ENCODE results near the gene FAAP24.
"Not testable (repeated sequence)": the region's sequence is repeated elsewhere in the genome, so short reads cannot be mapped to it uniquely, and the experiment has no call there.

FAAP24 gene

DNA sequence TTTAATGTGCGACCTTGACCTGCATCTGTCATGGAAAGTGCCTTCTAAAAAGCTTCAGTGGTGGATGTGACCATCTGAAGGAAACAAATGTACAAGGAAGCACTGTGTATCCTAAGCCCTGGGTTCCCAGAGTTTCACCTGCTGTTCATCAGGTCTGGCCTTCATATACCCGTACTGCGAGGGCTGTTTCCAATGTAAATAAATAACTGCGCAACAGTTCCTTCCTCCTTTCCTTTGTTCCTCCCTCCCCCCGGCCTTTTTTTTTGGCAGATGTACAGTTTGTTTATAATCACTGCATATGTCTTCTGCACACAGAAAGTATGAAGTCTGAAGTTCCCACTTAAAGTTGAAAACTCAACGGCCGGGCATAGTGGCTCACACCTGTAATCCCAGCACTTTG, 5.2 kb downstream of the FAAP24 start:
- no peak overlapping the region for H3K27ac ChIP-seq
- CTCF ChIA-PET: interaction anchor here (0.6 to 2.0 kb wide), 6 partner anchors 69 to 331 kb away, joined by 3 to 9 read pairs (median 3); no protein-coding TSS in a partner anchor
- POLR2A ChIA-PET (ENCODE audit: low non-redundant PET): no interaction called here
- TF ChIP-seq, protein P1, sequence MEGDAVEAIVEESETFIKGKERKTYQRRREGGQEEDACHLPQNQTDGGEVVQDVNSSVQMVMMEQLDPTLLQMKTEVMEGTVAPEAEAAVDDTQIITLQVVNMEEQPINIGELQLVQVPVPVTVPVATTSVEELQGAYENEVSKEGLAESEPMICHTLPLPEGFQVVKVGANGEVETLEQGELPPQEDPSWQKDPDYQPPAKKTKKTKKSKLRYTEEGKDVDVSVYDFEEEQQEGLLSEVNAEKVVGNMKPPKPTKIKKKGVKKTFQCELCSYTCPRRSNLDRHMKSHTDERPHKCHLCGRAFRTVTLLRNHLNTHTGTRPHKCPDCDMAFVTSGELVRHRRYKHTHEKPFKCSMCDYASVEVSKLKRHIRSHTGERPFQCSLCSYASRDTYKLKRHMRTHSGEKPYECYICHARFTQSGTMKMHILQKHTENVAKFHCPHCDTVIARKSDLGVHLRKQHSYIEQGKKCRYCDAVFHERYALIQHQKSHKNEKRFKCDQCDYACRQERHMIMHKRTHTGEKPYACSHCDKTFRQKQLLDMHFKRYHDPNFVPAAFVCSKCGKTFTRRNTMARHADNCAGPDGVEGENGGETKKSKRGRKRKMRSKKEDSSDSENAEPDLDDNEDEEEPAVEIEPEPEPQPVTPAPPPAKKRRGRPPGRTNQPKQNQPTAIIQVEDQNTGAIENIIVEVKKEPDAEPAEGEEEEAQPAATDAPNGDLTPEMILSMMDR (conservative IDR thresholded peaks at IDR 0.05; ENCODE audit: low read depth): no peak
- DNase-seq (ENCODE audit: low spot score): no peak

DNA sequence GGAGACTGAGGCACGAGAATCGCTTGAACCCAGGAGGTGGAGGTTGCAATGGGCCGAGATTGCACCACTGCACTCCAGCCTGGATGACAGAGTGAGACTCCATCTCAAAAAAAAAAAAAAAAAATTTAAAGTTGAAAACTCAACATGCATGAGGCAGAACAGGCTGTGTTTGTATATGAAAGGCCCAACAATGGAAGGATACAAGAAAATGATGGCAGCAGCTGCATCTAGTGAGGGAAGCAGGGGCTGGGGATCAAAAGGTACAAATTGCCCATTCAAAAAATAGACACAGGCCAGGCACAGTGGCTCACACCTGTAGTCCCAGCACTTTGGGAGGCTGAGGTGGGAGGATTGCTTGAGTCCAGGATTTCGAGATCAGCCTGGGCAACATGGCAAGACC, 5.8 kb downstream of the FAAP24 start:
- DNase-seq (ENCODE audit: low spot score); POLR2A ChIA-PET (ENCODE audit: low non-redundant PET); H3K27ac ChIP-seq: not testable (repeated sequence)
- CTCF ChIA-PET: interaction anchor here (0.7 to 2.0 kb wide), 3 partner anchors 134 to 331 kb away, joined by 3 to 9 read pairs (median 4); no protein-coding TSS in a partner anchor

DNA sequence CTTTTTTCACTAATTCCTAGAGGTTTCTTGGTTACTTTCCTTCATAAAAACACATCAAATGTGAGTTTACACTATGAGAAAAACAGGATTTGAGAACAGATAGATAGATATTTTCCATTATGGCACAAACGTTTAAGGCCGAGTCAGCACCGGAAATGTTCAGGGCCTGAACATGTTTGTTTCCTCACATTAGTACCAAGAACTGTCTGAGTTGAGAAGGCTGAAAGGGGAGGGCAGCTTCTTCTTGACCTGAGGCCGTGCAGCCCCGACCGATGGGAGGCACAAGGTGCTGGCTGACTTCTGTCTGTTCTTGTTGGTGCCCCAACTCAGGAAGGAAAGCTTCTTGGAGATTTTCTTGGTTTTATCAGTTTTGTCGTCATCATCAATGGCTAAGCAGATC, 7.8 kb downstream of the FAAP24 start:
- POLR2A ChIA-PET (ENCODE audit: low non-redundant PET); H3K27ac ChIP-seq; DNase-seq (ENCODE audit: low spot score): not testable (repeated sequence)
- CTCF ChIA-PET: interaction anchor here (0.6 kb wide), 1 partner anchor 89 kb away, joined by 3 read pairs; no protein-coding TSS in a partner anchor

DNA sequence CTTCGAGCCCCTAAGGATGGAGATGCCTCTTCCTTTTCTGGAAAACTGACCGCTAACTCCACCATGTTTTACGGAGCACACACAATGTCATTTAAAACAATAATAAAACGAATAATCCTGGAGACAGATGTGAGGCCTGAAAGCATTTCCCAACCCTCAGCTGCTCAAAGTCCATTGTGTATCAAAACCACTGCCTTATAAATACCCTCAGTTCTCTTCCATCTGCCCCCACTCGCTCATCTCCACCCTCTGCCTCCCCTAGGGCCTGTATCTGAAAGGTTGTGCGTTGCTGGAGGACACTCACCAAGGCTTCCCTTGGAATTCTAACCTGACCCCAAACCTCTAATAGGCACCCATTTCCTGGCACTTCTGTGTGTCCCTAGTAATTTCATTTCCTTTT, 10.4 kb downstream of the FAAP24 start:
- CTCF ChIA-PET; H3K27ac ChIP-seq; DNase-seq (ENCODE audit: low spot score); POLR2A ChIA-PET (ENCODE audit: low non-redundant PET): not testable (repeated sequence)

DNA sequence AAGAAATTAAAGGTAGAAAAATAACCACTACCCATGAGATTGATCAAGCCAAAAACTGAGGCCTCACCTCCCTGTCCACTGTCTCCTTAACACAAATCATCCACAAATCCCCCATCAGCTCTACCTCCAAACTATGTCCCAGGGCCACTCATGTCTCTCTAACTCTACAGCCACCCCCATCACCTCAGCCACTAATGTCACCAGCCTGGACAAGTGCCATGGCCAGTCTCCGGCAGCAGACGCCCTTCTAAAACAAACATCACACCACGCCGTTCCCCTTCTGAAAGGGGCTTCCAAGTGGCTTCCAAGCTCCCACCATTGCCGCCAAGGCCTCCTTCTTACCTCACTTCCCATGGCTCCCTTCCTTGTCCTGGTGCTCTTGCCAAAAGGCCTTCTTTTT, 16.2 kb downstream of the FAAP24 start:
- POLR2A ChIA-PET (ENCODE audit: low non-redundant PET); H3K27ac ChIP-seq; DNase-seq (ENCODE audit: low spot score): not testable (repeated sequence)
- CTCF ChIA-PET: interaction anchor here (0.6 kb wide), 1 partner anchor 1211 kb away, joined by 3 read pairs; no protein-coding TSS in a partner anchor

DNA sequence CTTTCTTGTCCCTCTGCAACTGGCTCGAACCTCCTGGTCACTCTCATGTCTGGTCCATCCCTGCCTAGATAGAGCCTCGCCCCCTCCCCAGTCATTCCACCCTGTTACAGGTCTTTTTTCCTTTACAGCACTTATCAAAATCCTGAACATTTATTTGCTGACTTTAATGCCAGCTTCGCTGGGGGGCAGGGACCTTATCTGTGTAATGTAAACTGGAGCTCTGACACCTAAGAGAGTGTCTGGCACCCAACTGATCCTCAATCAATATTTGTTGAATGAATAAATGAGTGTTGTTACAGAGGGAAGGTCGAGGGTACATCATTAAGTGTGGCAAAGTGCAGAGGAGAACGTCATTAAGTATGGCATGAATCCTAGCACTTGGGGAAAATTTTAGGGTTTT, 16.7 kb downstream of the FAAP24 start:
- POLR2A ChIA-PET (ENCODE audit: low non-redundant PET): no interaction called here
- TF ChIP-seq, protein P1 (conservative IDR thresholded peaks at IDR 0.05; ENCODE audit: low read depth): no peak
- CTCF ChIA-PET: interaction anchor here (0.6 kb wide), 1 partner anchor 1211 kb away, joined by 3 read pairs; no protein-coding TSS in a partner anchor
- DNase-seq (ENCODE audit: low spot score): no peak
- H3K27ac ChIP-seq: no peak overlapping the region

DNA sequence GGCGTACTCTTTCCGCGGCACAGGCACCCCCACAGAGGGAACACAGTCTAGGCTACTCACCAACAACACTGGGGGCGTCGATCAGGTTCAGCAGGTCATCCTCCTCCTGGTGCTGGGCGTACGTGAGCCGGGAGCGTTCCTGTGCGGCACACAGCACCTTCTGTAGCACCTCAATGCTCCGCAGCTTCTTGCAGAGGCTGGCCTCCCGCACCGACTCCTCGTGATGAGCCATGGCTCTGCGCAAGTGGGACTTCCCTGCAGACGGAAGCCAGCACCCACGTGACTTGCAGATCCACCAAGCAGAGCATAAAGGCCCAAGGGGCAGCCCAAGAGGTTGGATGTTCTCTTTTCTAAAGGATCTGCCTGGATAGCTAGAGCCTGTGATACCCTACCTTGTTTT, 23.9 kb downstream of the FAAP24 start:
- DNase-seq (ENCODE audit: low spot score); POLR2A ChIA-PET (ENCODE audit: low non-redundant PET); CTCF ChIA-PET; H3K27ac ChIP-seq: not testable (repeated sequence)

DNA sequence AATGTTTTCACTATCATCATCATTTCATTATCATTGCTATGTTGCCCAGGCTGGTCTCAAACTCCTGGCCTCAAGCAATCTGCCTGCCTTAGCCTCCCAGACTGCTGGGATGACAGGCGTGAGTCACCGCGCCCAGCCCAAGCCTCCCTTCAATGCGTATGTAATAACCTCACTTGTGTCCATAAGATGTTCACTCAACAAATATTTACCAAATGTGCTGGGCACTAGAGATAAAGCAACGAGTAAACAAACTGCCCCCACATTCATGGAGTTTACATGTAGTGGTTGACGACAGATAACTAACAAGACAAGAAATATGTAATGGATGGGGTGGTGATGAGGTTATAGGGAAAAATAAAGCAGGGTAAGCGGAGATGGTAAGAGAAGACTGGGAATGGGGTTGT, 25.0 kb downstream of the FAAP24 start:
- H3K27ac ChIP-seq; POLR2A ChIA-PET (ENCODE audit: low non-redundant PET); CTCF ChIA-PET; DNase-seq (ENCODE audit: low spot score): not testable (repeated sequence)

DNA sequence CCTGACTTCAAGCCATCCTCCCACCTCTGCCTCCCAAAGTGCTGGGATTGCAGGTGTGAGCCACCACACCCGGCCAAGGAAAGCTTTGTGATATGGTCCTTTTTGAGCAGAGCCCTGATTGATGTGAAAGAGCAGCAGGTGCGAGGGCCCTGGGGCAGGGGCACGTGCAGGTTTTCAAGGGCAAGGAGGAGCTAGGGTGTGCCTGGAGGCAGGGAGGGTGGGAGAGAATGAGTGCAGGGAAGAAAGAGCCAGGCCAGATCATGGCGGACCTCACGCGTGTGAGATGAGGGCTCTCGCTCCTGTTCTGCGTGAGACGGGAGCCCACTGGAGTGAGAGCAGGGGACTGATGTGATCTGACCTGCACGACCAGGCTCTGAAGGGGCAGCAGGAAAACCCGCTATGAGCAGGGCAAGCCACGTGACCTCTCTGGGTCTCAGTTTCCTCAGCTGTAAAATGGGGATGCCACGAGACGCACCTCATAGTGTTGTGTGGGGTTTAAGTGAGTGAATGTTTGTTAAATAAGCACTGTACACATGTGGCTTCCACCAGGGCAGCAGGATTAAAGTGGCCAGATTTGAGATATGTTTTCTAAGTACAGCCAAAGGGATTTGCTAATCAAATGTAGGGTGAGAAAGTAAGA, 25.8 kb downstream of the FAAP24 start:
- ChIA-PET CTCF (no interaction called here), POLR2A (ENCODE audit: low non-redundant PET) (no interaction called here)
- TF ChIP-seq, protein P1 (conservative IDR thresholded peaks at IDR 0.05; ENCODE audit: low read depth): no peak
- no peak for DNase-seq (ENCODE audit: low spot score)
- H3K27ac ChIP-seq: no peak overlapping the region

DNA sequence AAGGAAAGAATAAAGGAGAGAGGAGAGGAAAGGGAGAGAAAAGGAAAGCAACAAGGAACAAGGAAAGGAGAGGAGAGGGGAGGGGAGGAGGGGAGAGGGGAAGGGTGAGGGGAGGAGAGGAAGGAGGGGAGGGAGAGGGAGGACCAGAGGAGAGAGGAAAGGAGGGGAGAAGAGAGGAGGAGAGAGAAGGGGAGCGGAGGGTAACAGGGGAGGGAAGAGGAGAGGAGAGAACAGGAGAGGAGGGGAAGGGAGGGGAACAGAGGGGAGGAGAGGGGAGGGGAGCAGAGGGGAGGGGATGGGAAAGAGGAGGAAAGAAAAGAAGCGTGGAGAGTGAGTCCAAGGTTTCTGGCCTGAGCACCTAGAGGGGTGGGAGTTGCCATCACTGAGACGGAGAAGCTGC, 26.7 kb downstream of the FAAP24 start:
- TF ChIP-seq, protein P1 (conservative IDR thresholded peaks at IDR 0.05; ENCODE audit: low read depth): no peak
- no peak overlapping the region for H3K27ac ChIP-seq
- ChIA-PET CTCF (no interaction called here), POLR2A (ENCODE audit: low non-redundant PET) (no interaction called here)
- no peak for DNase-seq (ENCODE audit: low spot score)

All from RWPE1 (cell line).